ENCODE data around the gene NKD1. TPM values are rescaled to one million over a fixed set of nuclear protein-coding genes. Genes with fewer than 3 reads are reported as not detected.

The NKD1 gene
- total RNA-seq, 2 experiments from 2014 or later = 0.04 to 0.06 TPM

- Histone ChIP-seq H3K27ac (ENCODE audit: low read depth, low read length, poor library complexity, severe bottlenecking) (no peak overlapping the region), H3K9me2 (ENCODE audit: insufficient read depth, low read length) (no peaks in the 10 kb centered on the region), H3K4me1 (ENCODE audit: insufficient read depth, low read length, poor library complexity, severe bottlenecking) (no peaks in the 10 kb centered on the region), H2AFZ (ENCODE audit: low read length) (no peak overlapping the region), H4K20me1 (ENCODE audit: insufficient read depth, low read length) (no peaks in the 10 kb centered on the region), H3K9me3 (ENCODE audit: low read length) (no peaks in the 10 kb centered on the region), H3K79me2 (ENCODE audit: insufficient read depth, low read depth, low read length) (no peaks in the 10 kb centered on the region), H3K36me3 (ENCODE audit: insufficient read depth, low read length) (no peaks in the 10 kb centered on the region), H3K4me3 (ENCODE audit: low read depth, low read length, poor library complexity, severe bottlenecking) (no peak overlapping the region), H3K4me2 (ENCODE audit: low read length) (no peak overlapping the region)
- no TSS peak for BruUV-seq (replicated peaks)
- TF ChIP-seq EZH2phosphoT487 (IDR thresholded peaks at IDR 0.05; ENCODE audit: borderline replicate concordance, low read depth, low read length) = no peak
- TF ChIP-seq CTCF (conservative IDR thresholded peaks at IDR 0.05; ENCODE audit: low read length) = no peak
- POLR2A ChIA-PET = no interaction called here
- CTCF ChIA-PET (ENCODE audit: unreplicated experiment) = no interaction called here
- intact Hi-C loops (cut with micrococcal nuclease; ENCODE audit: unreplicated experiment) = no loop called here
- no peak for DNase-seq (ENCODE audit: low spot score)
These were observed 107.4 kb downstream of the NKD1 start for GRCh38 chr16:50655558-50656055.

- BruUV-seq (replicated peaks) = no TSS peak
- H3K9me2 ChIP-seq (ENCODE audit: insufficient read depth, low read length) = no peaks in the 10 kb centered on the region
- H3K27ac ChIP-seq (ENCODE audit: low read depth, low read length, poor library complexity, severe bottlenecking) = no peak overlapping the region
- ChIA-PET CTCF (ENCODE audit: unreplicated experiment) (no interaction called here), POLR2A (interaction anchor here (0.7 kb wide), 1 partner anchor 28 kb away, joined by 4 read pairs; no protein-coding TSS in a partner anchor)
- DNase-seq (ENCODE audit: low spot score) = no peak
- no peaks in the 10 kb centered on the region for H4K20me1 ChIP-seq (ENCODE audit: insufficient read depth, low read length)
- H2AFZ ChIP-seq (ENCODE audit: low read length) = no peak overlapping the region
- H3K79me2 ChIP-seq (ENCODE audit: insufficient read depth, low read depth, low read length) = no peaks in the 10 kb centered on the region
- no peak overlapping the region for H3K4me2 ChIP-seq (ENCODE audit: low read length)
- no peak overlapping the region for H3K4me3 ChIP-seq (ENCODE audit: low read depth, low read length, poor library complexity, severe bottlenecking)
- H3K9me3 ChIP-seq (ENCODE audit: low read length) = no peaks in the 10 kb centered on the region
- no peaks in the 10 kb centered on the region for H3K36me3 ChIP-seq (ENCODE audit: insufficient read depth, low read length)
- TF ChIP-seq CTCF (conservative IDR thresholded peaks at IDR 0.05; ENCODE audit: low read length) (no peak), EZH2phosphoT487 (IDR thresholded peaks at IDR 0.05; ENCODE audit: borderline replicate concordance, low read depth, low read length) (no peak)
- H3K4me1 ChIP-seq (ENCODE audit: insufficient read depth, low read length, poor library complexity, severe bottlenecking) = no peaks in the 10 kb centered on the region
- intact Hi-C loops (cut with micrococcal nuclease; ENCODE audit: unreplicated experiment) = no loop called here
These were observed 109.0 kb downstream of the NKD1 start for GRCh38 chr16:50657241-50657640.

- TF ChIP-seq EZH2phosphoT487 (IDR thresholded peaks at IDR 0.05; ENCODE audit: borderline replicate concordance, low read depth, low read length) = no peak
- TF ChIP-seq CTCF (conservative IDR thresholded peaks at IDR 0.05; ENCODE audit: low read length) = no peak
- H3K9me2 ChIP-seq (ENCODE audit: insufficient read depth, low read length) = no peaks in the 10 kb centered on the region
- no peak overlapping the region for H2AFZ ChIP-seq (ENCODE audit: low read length)
- H3K4me3 ChIP-seq (ENCODE audit: low read depth, low read length, poor library complexity, severe bottlenecking) = no peak overlapping the region
- ChIA-PET CTCF (ENCODE audit: unreplicated experiment) (no interaction called here), POLR2A (interaction anchor here (0.6 kb wide), 1 partner anchor 59 kb away, joined by 5 read pairs; no protein-coding TSS in a partner anchor)
- no peak for DNase-seq (ENCODE audit: low spot score)
- H4K20me1 ChIP-seq (ENCODE audit: insufficient read depth, low read length) = no peaks in the 10 kb centered on the region
- H3K4me1 ChIP-seq (ENCODE audit: insufficient read depth, low read length, poor library complexity, severe bottlenecking) = no peaks in the 10 kb centered on the region
- intact Hi-C loops (cut with micrococcal nuclease; ENCODE audit: unreplicated experiment) = no loop called here
- H3K4me2 ChIP-seq (ENCODE audit: low read length) = no peak overlapping the region
- no TSS peak for BruUV-seq (replicated peaks)
- no peaks in the 10 kb centered on the region for H3K79me2 ChIP-seq (ENCODE audit: insufficient read depth, low read depth, low read length)
- H3K27ac ChIP-seq (ENCODE audit: low read depth, low read length, poor library complexity, severe bottlenecking) = no peak overlapping the region
- H3K9me3 ChIP-seq (ENCODE audit: low read length) = no peaks in the 10 kb centered on the region
- no peaks in the 10 kb centered on the region for H3K36me3 ChIP-seq (ENCODE audit: insufficient read depth, low read length)
These were observed 111.6 kb downstream of the NKD1 start for GRCh38 chr16:50659806-50660205.
